ENCODE measurements around the gene LAMTOR3.

Gene LAMTOR3

GRCh38 chr4:99853190-99853589 is 41.0 kb downstream of the LAMTOR3 start:
- Histone ChIP-seq H3K36me3 (ENCODE audit: control insufficient read depth in 2 of 2, insufficient read depth in 2 of 2, low read length in 2 of 2) (no peaks in the 10 kb centered on the region), H3K4me3 (ENCODE audit: low read length in 2 of 2) (no peak overlapping the region), H3K27ac (ENCODE audit: low read depth in 2 of 2, low read length in 2 of 2) (no peak overlapping the region), H3K4me1 (ENCODE audit: control insufficient read depth in 2 of 2, insufficient read depth in 2 of 2, low read length in 2 of 2) (peaks cover 0 to 3% of the 10 kb centered on the region in 2 donors), H3K27me3 (ENCODE audit: control insufficient read depth in 2 of 2, insufficient read depth in 2 of 2, low read length in 2 of 2) (no peaks in the 10 kb centered on the region), H3K9ac (ENCODE audit: low read depth in 1 of 2, low read length in 2 of 2) (no peak overlapping the region), H3K9me3 (ENCODE audit: control insufficient read depth in 2 of 2, low read length in 2 of 2) (no peaks in the 10 kb centered on the region)

GRCh38 chr4:99852199-99852749 is 42.0 kb downstream of the LAMTOR3 start:
- no peak overlapping the region for H3K4me3 ChIP-seq (ENCODE audit: low read length in 2 of 2)
- peaks cover 0 to 3% of the 10 kb centered on the region in 2 donors for H3K4me1 ChIP-seq (ENCODE audit: control insufficient read depth in 2 of 2, insufficient read depth in 2 of 2, low read length in 2 of 2)
- H3K27me3 ChIP-seq (ENCODE audit: control insufficient read depth in 2 of 2, insufficient read depth in 2 of 2, low read length in 2 of 2) = no peaks in the 10 kb centered on the region
- no peaks in the 10 kb centered on the region for H3K9me3 ChIP-seq (ENCODE audit: control insufficient read depth in 2 of 2, low read length in 2 of 2)
- no peak overlapping the region for H3K9ac ChIP-seq (ENCODE audit: low read depth in 1 of 2, low read length in 2 of 2)
- no peak overlapping the region for H3K27ac ChIP-seq (ENCODE audit: low read depth in 2 of 2, low read length in 2 of 2)
- no peaks in the 10 kb centered on the region for H3K36me3 ChIP-seq (ENCODE audit: control insufficient read depth in 2 of 2, insufficient read depth in 2 of 2, low read length in 2 of 2)

GRCh38 chr4:99848591-99849001 is 45.6 kb downstream of the LAMTOR3 start:
- Histone ChIP-seq H3K9ac (ENCODE audit: low read depth in 1 of 2, low read length in 2 of 2) (no peak overlapping the region), H3K9me3 (ENCODE audit: control insufficient read depth in 2 of 2, low read length in 2 of 2) (no peaks in the 10 kb centered on the region), H3K27ac (ENCODE audit: low read depth in 2 of 2, low read length in 2 of 2) (no peak overlapping the region), H3K4me3 (ENCODE audit: low read length in 2 of 2) (no peak overlapping the region), H3K27me3 (ENCODE audit: control insufficient read depth in 2 of 2, insufficient read depth in 2 of 2, low read length in 2 of 2) (no peaks in the 10 kb centered on the region), H3K36me3 (ENCODE audit: control insufficient read depth in 2 of 2, insufficient read depth in 2 of 2, low read length in 2 of 2) (no peaks in the 10 kb centered on the region), H3K4me1 (ENCODE audit: control insufficient read depth in 2 of 2, insufficient read depth in 2 of 2, low read length in 2 of 2) (no peaks in the 10 kb centered on the region)

- Histone ChIP-seq H3K4me1 (ENCODE audit: control insufficient read depth in 2 of 2, insufficient read depth in 2 of 2, low read length in 2 of 2) (no peaks in the 10 kb centered on the region), H3K36me3 (ENCODE audit: control insufficient read depth in 2 of 2, insufficient read depth in 2 of 2, low read length in 2 of 2) (no peaks in the 10 kb centered on the region), H3K9me3 (ENCODE audit: control insufficient read depth in 2 of 2, low read length in 2 of 2) (no peaks in the 10 kb centered on the region), H3K4me3 (ENCODE audit: low read length in 2 of 2) (no peak overlapping the region), H3K9ac (ENCODE audit: low read depth in 1 of 2, low read length in 2 of 2) (no peak overlapping the region), H3K27ac (ENCODE audit: low read depth in 2 of 2, low read length in 2 of 2) (no peak overlapping the region), H3K27me3 (ENCODE audit: control insufficient read depth in 2 of 2, insufficient read depth in 2 of 2, low read length in 2 of 2) (no peaks in the 10 kb centered on the region)
Measured at GRCh38 chr4:99847362-99847976, 46.8 kb downstream of the LAMTOR3 start.

- Histone ChIP-seq H3K4me3 (ENCODE audit: low read length in 2 of 2) (no peak overlapping the region), H3K27me3 (ENCODE audit: control insufficient read depth in 2 of 2, insufficient read depth in 2 of 2, low read length in 2 of 2) (no peaks in the 10 kb centered on the region), H3K4me1 (ENCODE audit: control insufficient read depth in 2 of 2, insufficient read depth in 2 of 2, low read length in 2 of 2) (no peaks in the 10 kb centered on the region), H3K9ac (ENCODE audit: low read depth in 1 of 2, low read length in 2 of 2) (no peak overlapping the region), H3K36me3 (ENCODE audit: control insufficient read depth in 2 of 2, insufficient read depth in 2 of 2, low read length in 2 of 2) (no peaks in the 10 kb centered on the region), H3K27ac (ENCODE audit: low read depth in 2 of 2, low read length in 2 of 2) (no peak overlapping the region), H3K9me3 (ENCODE audit: control insufficient read depth in 2 of 2, low read length in 2 of 2) (no peaks in the 10 kb centered on the region)
Measured at GRCh38 chr4:99846891-99847290, 47.3 kb downstream of the LAMTOR3 start.

- H3K4me1 ChIP-seq (ENCODE audit: control insufficient read depth in 2 of 2, insufficient read depth in 2 of 2, low read length in 2 of 2) = no peaks in the 10 kb centered on the region
- no peak overlapping the region for H3K27ac ChIP-seq (ENCODE audit: low read depth in 2 of 2, low read length in 2 of 2)
- H3K9me3 ChIP-seq (ENCODE audit: control insufficient read depth in 2 of 2, low read length in 2 of 2) = no peaks in the 10 kb centered on the region
- no peaks in the 10 kb centered on the region for H3K27me3 ChIP-seq (ENCODE audit: control insufficient read depth in 2 of 2, insufficient read depth in 2 of 2, low read length in 2 of 2)
- H3K4me3 ChIP-seq (ENCODE audit: low read length in 2 of 2) = no peak overlapping the region
- no peaks in the 10 kb centered on the region for H3K36me3 ChIP-seq (ENCODE audit: control insufficient read depth in 2 of 2, insufficient read depth in 2 of 2, low read length in 2 of 2)
- H3K9ac ChIP-seq (ENCODE audit: low read depth in 1 of 2, low read length in 2 of 2) = no peak overlapping the region
Measured at GRCh38 chr4:99845708-99846469, 48.3 kb downstream of the LAMTOR3 start.

- Histone ChIP-seq H3K9ac (ENCODE audit: low read depth in 1 of 2, low read length in 2 of 2) (no peak overlapping the region), H3K27ac (ENCODE audit: low read depth in 2 of 2, low read length in 2 of 2) (no peak overlapping the region), H3K36me3 (ENCODE audit: control insufficient read depth in 2 of 2, insufficient read depth in 2 of 2, low read length in 2 of 2) (no peaks in the 10 kb centered on the region), H3K4me1 (ENCODE audit: control insufficient read depth in 2 of 2, insufficient read depth in 2 of 2, low read length in 2 of 2) (no peaks in the 10 kb centered on the region), H3K9me3 (ENCODE audit: control insufficient read depth in 2 of 2, low read length in 2 of 2) (no peaks in the 10 kb centered on the region), H3K27me3 (ENCODE audit: control insufficient read depth in 2 of 2, insufficient read depth in 2 of 2, low read length in 2 of 2) (no peaks in the 10 kb centered on the region), H3K4me3 (ENCODE audit: low read length in 2 of 2) (no peak overlapping the region)
Measured at GRCh38 chr4:99845179-99845578, 49.0 kb downstream of the LAMTOR3 start.

GRCh38 chr4:99844048-99844447 is 50.2 kb downstream of the LAMTOR3 start:
- Histone ChIP-seq H3K4me3 (ENCODE audit: low read length in 2 of 2) (no peak overlapping the region), H3K9ac (ENCODE audit: low read depth in 1 of 2, low read length in 2 of 2) (no peak overlapping the region), H3K4me1 (ENCODE audit: control insufficient read depth in 2 of 2, insufficient read depth in 2 of 2, low read length in 2 of 2) (no peaks in the 10 kb centered on the region), H3K36me3 (ENCODE audit: control insufficient read depth in 2 of 2, insufficient read depth in 2 of 2, low read length in 2 of 2) (no peaks in the 10 kb centered on the region), H3K27ac (ENCODE audit: low read depth in 2 of 2, low read length in 2 of 2) (no peak overlapping the region), H3K27me3 (ENCODE audit: control insufficient read depth in 2 of 2, insufficient read depth in 2 of 2, low read length in 2 of 2) (no peaks in the 10 kb centered on the region), H3K9me3 (ENCODE audit: control insufficient read depth in 2 of 2, low read length in 2 of 2) (no peaks in the 10 kb centered on the region)

- Histone ChIP-seq H3K4me3 (ENCODE audit: low read length in 2 of 2) (no peak overlapping the region), H3K36me3 (ENCODE audit: control insufficient read depth in 2 of 2, insufficient read depth in 2 of 2, low read length in 2 of 2) (no peaks in the 10 kb centered on the region), H3K4me1 (ENCODE audit: control insufficient read depth in 2 of 2, insufficient read depth in 2 of 2, low read length in 2 of 2) (no peaks in the 10 kb centered on the region), H3K9me3 (ENCODE audit: control insufficient read depth in 2 of 2, low read length in 2 of 2) (no peaks in the 10 kb centered on the region), H3K9ac (ENCODE audit: low read depth in 1 of 2, low read length in 2 of 2) (no peak overlapping the region), H3K27ac (ENCODE audit: low read depth in 2 of 2, low read length in 2 of 2) (no peak overlapping the region), H3K27me3 (ENCODE audit: control insufficient read depth in 2 of 2, insufficient read depth in 2 of 2, low read length in 2 of 2) (no peaks in the 10 kb centered on the region)
Measured at GRCh38 chr4:99843413-99843812, 50.8 kb downstream of the LAMTOR3 start.

- Histone ChIP-seq H3K27me3 (ENCODE audit: control insufficient read depth in 2 of 2, insufficient read depth in 2 of 2, low read length in 2 of 2) (no peaks in the 10 kb centered on the region), H3K9ac (ENCODE audit: low read depth in 1 of 2, low read length in 2 of 2) (no peak overlapping the region), H3K36me3 (ENCODE audit: control insufficient read depth in 2 of 2, insufficient read depth in 2 of 2, low read length in 2 of 2) (no peaks in the 10 kb centered on the region), H3K4me3 (ENCODE audit: low read length in 2 of 2) (no peak overlapping the region), H3K27ac (ENCODE audit: low read depth in 2 of 2, low read length in 2 of 2) (no peak overlapping the region), H3K9me3 (ENCODE audit: control insufficient read depth in 2 of 2, low read length in 2 of 2) (no peaks in the 10 kb centered on the region), H3K4me1 (ENCODE audit: control insufficient read depth in 2 of 2, insufficient read depth in 2 of 2, low read length in 2 of 2) (no peaks in the 10 kb centered on the region)
Measured at GRCh38 chr4:99841129-99841528, 53.1 kb downstream of the LAMTOR3 start.
